Keratinocyte (primary cell): Measurements from ENCODE around the gene UPK3A. TPM values are rescaled to one million over a fixed set of nuclear protein-coding genes. Genes with fewer than 3 reads are reported as not detected.

Experiments used
- DNase-seq: peaks from one replicate; pipeline ENCODE4 v3.0.0-alpha.2; 2011; ENCODE audit warnings: low read depth, missing footprints, low spot score
- FAIRE-seq: peaks from 2 replicates; lab custom pipeline; 2011; peaks lifted over from hg19 to GRCh38; lab: Jason Lieb, UNC
- H2AFZ ChIP-seq: 2 replicates; pipeline ENCODE4 v1.6.0; 2012; ENCODE audit warnings: low read length, control low read depth, inconsistent platforms; ENCODE audit not compliant: control insufficient read depth
- H3K27ac ChIP-seq: 2 replicates; pipeline ENCODE4 v1.5.1; 2011; ENCODE audit warnings: low read length; ENCODE audit not compliant: control insufficient read depth, insufficient read depth
- H3K27me3 ChIP-seq: 3 replicates; pipeline ENCODE4 v1.6.0; 2011; ENCODE audit warnings: low read length; ENCODE audit not compliant: control insufficient read depth, insufficient read depth; ENCODE audit errors: extremely low read depth
- H3K36me3 ChIP-seq, 2 experiments: 2 replicates in 1 of 2; 3 replicates in 1 of 2; pipeline ENCODE4 v1.5.1; 2011; ENCODE audit warnings: low read length in 2 of 2, mild to moderate bottlenecking in 1 of 2; ENCODE audit not compliant: control insufficient read depth in 2 of 2, insufficient read depth in 2 of 2; ENCODE audit errors: extremely low read depth in 1 of 2
- H3K4me1 ChIP-seq: 3 replicates; pipeline ENCODE4 v1.5.1; 2011; ENCODE audit warnings: low read length; ENCODE audit not compliant: control insufficient read depth, insufficient read depth; ENCODE audit errors: extremely low read depth
- H3K4me2 ChIP-seq: 3 replicates; pipeline ENCODE4 v1.6.0; 2011; ENCODE audit warnings: low read depth, low read length; ENCODE audit not compliant: control insufficient read depth, insufficient read depth; ENCODE audit errors: extremely low read depth
- H3K4me3 ChIP-seq, 3 experiments: fragments of 200-600 bp in 1 of 3; sonication (generic) in 1 of 3; 2 replicates in 2 of 3; 3 replicates in 1 of 3; pipeline ENCODE4 v1.5.1; 2011 to 2016; ENCODE audit warnings: low read length in 3 of 3, mild to moderate bottlenecking in 3 of 3, control low read depth in 2 of 3, inconsistent platforms in 1 of 3, low read depth in 1 of 3, mixed read lengths in 1 of 3, mixed run types in 1 of 3, moderate library complexity in 1 of 3; ENCODE audit not compliant: control insufficient read depth in 2 of 3, insufficient read depth in 2 of 3; ENCODE audit errors: extremely low read depth in 1 of 3
- H3K79me2 ChIP-seq: 2 replicates; pipeline ENCODE4 v1.6.0; 2012; ENCODE audit warnings: low read length; ENCODE audit not compliant: control insufficient read depth, insufficient read depth
- H3K9ac ChIP-seq: 3 replicates; pipeline ENCODE4 v1.6.0; 2011; ENCODE audit warnings: low read length; ENCODE audit not compliant: control insufficient read depth, insufficient read depth; ENCODE audit errors: extremely low read depth
- H3K9me1 ChIP-seq: 3 replicates; pipeline ENCODE4 v1.6.0; 2011; ENCODE audit warnings: low read length; ENCODE audit not compliant: control insufficient read depth, insufficient read depth; ENCODE audit errors: extremely low read depth
- H3K9me3 ChIP-seq: 2 replicates; pipeline ENCODE4 v1.5.1; 2012; ENCODE audit warnings: low read depth, low read length; ENCODE audit not compliant: control insufficient read depth
- H4K20me1 ChIP-seq: 3 replicates; pipeline ENCODE4 v1.6.0; 2011; ENCODE audit warnings: low read length; ENCODE audit not compliant: control insufficient read depth, insufficient read depth; ENCODE audit errors: extremely low read depth
- EZH2 ChIP-seq: IDR thresholded peaks from one replicate; pipeline ENCODE4 v1.6.1; 2012; ENCODE audit warnings: inconsistent platforms, mild to moderate bottlenecking, low read length, moderate library complexity
- dilution Hi-C: fragments of 300-500 bp; cut with MboI; formaldehyde crosslinking; loops from one replicate; pipeline ENCODE4 v1.7.0; 2020; ENCODE audit warnings: low sequenced_read_pairs; ENCODE audit not compliant: extremely low pct_ligation_motif_present
- polyA plus RNA-seq, 5 experiments: library from polyadenylated mRNA; depleted of rRNA in 3 of 5; stranded (reverse) in 3 of 5; stranded (forward) in 1 of 5; unstranded in 1 of 5; fragments of >200 nt; gene quantifications; 1 replicate in 1 of 5; 2 replicates in 3 of 5; 3 replicates in 1 of 5; pipeline versions ENCODE4 v1.2.1 to v1.2.3, GENCODE V29; 2011 to 2012; ENCODE audit warnings: missing spikeins in 2 of 5, low read depth in 1 of 5, low replicate concordance in 1 of 5
- TF ChIP-seq, protein P1 (sequence below), 3 experiments: IDR thresholded peaks in 1 of 3; conservative IDR thresholded peaks in 1 of 3; optimal IDR thresholded peaks in 1 of 3; 2 replicates in 2 of 3; 3 replicates in 1 of 3; pipeline versions ENCODE3 to v1.5.1; 2011; ENCODE audit warnings: low read length in 3 of 3, mild to moderate bottlenecking in 3 of 3, moderate library complexity in 2 of 3, control low read depth in 1 of 3, inconsistent platforms in 1 of 3; ENCODE audit not compliant: insufficient read depth in 2 of 3; ENCODE audit errors: extremely low read depth in 1 of 3

Gene UPK3A
- polyA plus RNA-seq, 1 donor (not counting 4 experiments of a cell fraction or from before 2014, with no cell fraction given): not detected

DNA sequence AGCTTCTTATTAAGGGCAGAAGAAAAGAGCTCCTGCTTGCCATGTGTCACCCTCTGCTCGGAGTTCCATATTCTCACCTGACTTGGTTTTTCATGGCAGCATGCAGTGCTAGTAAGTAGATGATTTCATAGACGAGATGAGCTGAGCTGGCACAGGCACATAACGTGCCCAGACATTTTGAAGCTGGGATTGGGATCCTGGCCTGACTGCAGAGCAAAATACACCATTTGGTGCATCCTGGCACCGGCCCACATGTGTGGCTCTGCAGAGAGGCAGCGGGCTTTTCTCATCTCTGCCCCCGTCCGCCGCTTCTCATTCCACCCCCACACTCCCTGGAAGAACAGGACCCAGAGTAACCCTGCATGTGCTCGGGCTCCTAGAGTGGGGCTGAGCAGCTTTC lies 49.8 kb downstream of the UPK3A start:
- no peaks in the 10 kb centered on the region for H3K79me2 ChIP-seq
- no peak overlapping the region for H3K4me3 ChIP-seq
- no peak for TF ChIP-seq EZH2
- TF ChIP-seq, protein P1, sequence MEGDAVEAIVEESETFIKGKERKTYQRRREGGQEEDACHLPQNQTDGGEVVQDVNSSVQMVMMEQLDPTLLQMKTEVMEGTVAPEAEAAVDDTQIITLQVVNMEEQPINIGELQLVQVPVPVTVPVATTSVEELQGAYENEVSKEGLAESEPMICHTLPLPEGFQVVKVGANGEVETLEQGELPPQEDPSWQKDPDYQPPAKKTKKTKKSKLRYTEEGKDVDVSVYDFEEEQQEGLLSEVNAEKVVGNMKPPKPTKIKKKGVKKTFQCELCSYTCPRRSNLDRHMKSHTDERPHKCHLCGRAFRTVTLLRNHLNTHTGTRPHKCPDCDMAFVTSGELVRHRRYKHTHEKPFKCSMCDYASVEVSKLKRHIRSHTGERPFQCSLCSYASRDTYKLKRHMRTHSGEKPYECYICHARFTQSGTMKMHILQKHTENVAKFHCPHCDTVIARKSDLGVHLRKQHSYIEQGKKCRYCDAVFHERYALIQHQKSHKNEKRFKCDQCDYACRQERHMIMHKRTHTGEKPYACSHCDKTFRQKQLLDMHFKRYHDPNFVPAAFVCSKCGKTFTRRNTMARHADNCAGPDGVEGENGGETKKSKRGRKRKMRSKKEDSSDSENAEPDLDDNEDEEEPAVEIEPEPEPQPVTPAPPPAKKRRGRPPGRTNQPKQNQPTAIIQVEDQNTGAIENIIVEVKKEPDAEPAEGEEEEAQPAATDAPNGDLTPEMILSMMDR (optimal IDR thresholded peaks at IDR 0.05 in 1 of 3, IDR thresholded peaks at IDR 0.05 in 1 of 3, conservative IDR thresholded peaks at IDR 0.05 in 1 of 3; ENCODE audit: extremely low read depth in 1 of 3, insufficient read depth in 2 of 3, low read length in 3 of 3): no peak
- no peaks in the 10 kb centered on the region for H3K9me1 ChIP-seq
- peak overlapping the region; percentile 27 for H3K27ac ChIP-seq
- peaks cover 26% of the 10 kb centered on the region for H3K4me1 ChIP-seq
- FAIRE-seq (no peak), DNase-seq (no peak)
- H3K9ac ChIP-seq: peak overlapping the region; percentile 0
- H3K4me2 ChIP-seq: peak overlapping the region; percentile 49
- H2AFZ ChIP-seq: no peak overlapping the region
- no peaks in the 10 kb centered on the region for H3K9me3 ChIP-seq
- H3K36me3 ChIP-seq: peaks cover 17 to 40% of the 10 kb centered on the region in 2 experiments
- peaks cover 3% of the 10 kb centered on the region for H4K20me1 ChIP-seq
- H3K27me3 ChIP-seq: no peaks in the 10 kb centered on the region
- dilution Hi-C loops: no loop called here

DNA sequence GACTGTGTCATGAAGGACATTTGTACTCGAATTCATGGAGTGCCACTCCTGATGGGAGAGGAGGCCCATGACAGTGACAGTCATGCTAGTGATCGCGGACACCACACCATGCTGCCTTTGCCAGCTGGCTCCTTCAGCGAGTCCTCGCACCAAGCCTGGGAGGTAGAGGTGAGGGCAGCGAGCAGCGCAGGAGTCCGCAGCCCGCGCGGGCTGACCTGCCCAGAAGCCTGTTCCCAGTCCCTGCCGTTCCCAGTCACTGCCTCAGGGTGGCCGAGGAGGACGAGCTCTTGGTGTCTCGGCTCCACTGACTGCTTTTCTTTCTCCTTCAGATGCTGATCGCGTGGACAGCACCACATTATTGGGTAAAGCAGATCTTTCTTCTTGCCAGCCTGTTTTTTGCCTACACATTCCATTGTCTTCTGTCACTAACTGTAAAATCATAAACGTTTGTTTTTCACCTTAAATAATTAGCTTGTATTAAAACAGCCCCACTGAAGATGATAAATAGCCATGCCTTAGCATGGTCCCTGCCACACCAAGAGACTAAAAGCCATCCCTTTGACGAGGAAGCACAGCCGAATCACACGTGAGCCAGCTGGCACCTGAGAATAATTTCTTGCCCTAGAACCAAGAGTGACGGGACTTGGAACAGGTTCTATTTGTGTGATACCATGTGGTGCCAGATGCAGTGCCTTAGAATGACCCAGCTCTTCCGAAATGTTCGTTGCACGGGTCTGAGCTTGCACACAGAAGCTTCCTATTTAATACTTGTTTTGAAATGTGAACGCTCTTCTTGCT lies 50.5 kb downstream of the UPK3A start:
- Histone ChIP-seq H3K4me1 (peaks cover 26% of the 10 kb centered on the region), H3K9me1 (no peaks in the 10 kb centered on the region), H4K20me1 (peaks cover 3% of the 10 kb centered on the region), H3K9ac (peak overlapping the region; percentile 0), H2AFZ (no peak overlapping the region), H3K27me3 (no peaks in the 10 kb centered on the region), H3K79me2 (no peaks in the 10 kb centered on the region), H3K36me3 (peaks cover 19 to 34% of the 10 kb centered on the region in 2 experiments), H3K4me3 (no peak overlapping the region), H3K4me2 (peak overlapping the region; percentile 49), H3K27ac (peak overlapping the region; percentile 27), H3K9me3 (no peaks in the 10 kb centered on the region)
- DNase-seq (no peak), FAIRE-seq (peak; percentile 55)
- no peak for TF ChIP-seq EZH2
- TF ChIP-seq, protein P1 (optimal IDR thresholded peaks at IDR 0.05 in 1 of 3, IDR thresholded peaks at IDR 0.05 in 1 of 3, conservative IDR thresholded peaks at IDR 0.05 in 1 of 3; ENCODE audit: extremely low read depth in 1 of 3, insufficient read depth in 2 of 3, low read length in 3 of 3): peak; percentile 31 to 48 (median 44)
- dilution Hi-C loops: no loop called here
